Activated naive CD4-positive, alpha-beta T cell treated with Interleukin-2 at 50 U/mL for 16 hours (primary cell): ENCODE results near the gene CORO2A.
A peak's percentile ranks its signal among the peaks of the same experiment; 100 is the strongest.
"Not testable (repeated sequence)": the region's sequence is repeated elsewhere in the genome, so short reads cannot be mapped to it uniquely, and the experiment has no call there.

Experiments
- DNase-seq: peaks from one replicate; pipeline ENCODE4 v3.0.0-alpha.2; 2020

The CORO2A gene

GRCh38 chr9:98134702-98135557 lies 57.5 kb downstream of the CORO2A start:
- no peak for DNase-seq

GRCh38 chr9:98132806-98133631 lies 59.4 kb downstream of the CORO2A start:
- DNase-seq = no peak

GRCh38 chr9:98132158-98132557 lies 60.3 kb downstream of the CORO2A start:
- no peak for DNase-seq

GRCh38 chr9:98130576-98131228 lies 61.7 kb downstream of the CORO2A start:
- no peak for DNase-seq

- not testable (repeated sequence) for DNase-seq
Observed at GRCh38 chr9:98130060-98130459, 62.4 kb downstream of the CORO2A start.

- DNase-seq = no peak
Observed at GRCh38 chr9:98129451-98129881, 63.0 kb downstream of the CORO2A start.

GRCh38 chr9:98128316-98128715 lies 64.1 kb downstream of the CORO2A start:
- DNase-seq = no peak

- DNase-seq = no peak
Observed at GRCh38 chr9:98127226-98127625, 65.2 kb downstream of the CORO2A start.

- DNase-seq = no peak
Observed at GRCh38 chr9:98124637-98125426, 67.6 kb downstream of the CORO2A start.

- not testable (repeated sequence) for DNase-seq
Observed at GRCh38 chr9:98124091-98124490, 68.3 kb downstream of the CORO2A start.

- no peak for DNase-seq
Observed at GRCh38 chr9:98121058-98121457, 71.4 kb downstream of the CORO2A start.

GRCh38 chr9:98120476-98120875 lies 72.0 kb downstream of the CORO2A start:
- DNase-seq = no peak

- peak; percentile 64 for DNase-seq
Observed at GRCh38 chr9:98118640-98119601, 73.5 kb downstream of the CORO2A start, which contains the start of gene TRIM14. Gene TRIM14, minus strand, starts transcription at chr9:98119222. Its CDS starts 34 bp downstream, at chr9:98119188.

GRCh38 chr9:98117984-98118639 lies 74.3 kb downstream of the CORO2A start:
- peak; percentile 45 for DNase-seq

- not testable (repeated sequence) for DNase-seq
Observed at GRCh38 chr9:98117097-98117496, 75.3 kb downstream of the CORO2A start.

- DNase-seq = no peak
Observed at GRCh38 chr9:98109052-98109451, 83.4 kb downstream of the CORO2A start.

- DNase-seq = no peak
Observed at GRCh38 chr9:98108531-98109031, 83.9 kb downstream of the CORO2A start.

- DNase-seq = no peak
Observed at GRCh38 chr9:98107926-98108325, 84.5 kb downstream of the CORO2A start.

GRCh38 chr9:98105006-98105405 lies 87.4 kb downstream of the CORO2A start:
- no peak for DNase-seq

GRCh38 chr9:98104445-98104881 lies 88.0 kb downstream of the CORO2A start:
- DNase-seq = no peak
